ENCODE measurements around the gene OR6S1. TPM values are rescaled to one million over a fixed set of nuclear protein-coding genes. Genes with fewer than 3 reads are reported as not detected.

The OR6S1 gene
- total and polyA plus RNA-seq, 10 of the 15 experiments (the other 5 are each of a cell fraction or from before 2014, with no cell fraction given): 0.22 to 0.67 (median 0.43) TPM; not detected in 4

- TF ChIP-seq ETV6 (conservative IDR thresholded peaks at IDR 0.05 in 1 of 2, IDR thresholded peaks at IDR 0.05 in 1 of 2; ENCODE audit: borderline replicate concordance in 1 of 2, low read depth in 1 of 2) (peak in 1 of 2 experiments; percentile 13; a peak in 1 of 4 replicates), SRF (IDR thresholded peaks at IDR 0.05; ENCODE audit: low read depth in 2 of 2, low read length in 2 of 2) (no peak)
Measured at GRCh38 chr14:20671597-20672283, 30.2 kb upstream of the OR6S1 start (continued).

DNA sequence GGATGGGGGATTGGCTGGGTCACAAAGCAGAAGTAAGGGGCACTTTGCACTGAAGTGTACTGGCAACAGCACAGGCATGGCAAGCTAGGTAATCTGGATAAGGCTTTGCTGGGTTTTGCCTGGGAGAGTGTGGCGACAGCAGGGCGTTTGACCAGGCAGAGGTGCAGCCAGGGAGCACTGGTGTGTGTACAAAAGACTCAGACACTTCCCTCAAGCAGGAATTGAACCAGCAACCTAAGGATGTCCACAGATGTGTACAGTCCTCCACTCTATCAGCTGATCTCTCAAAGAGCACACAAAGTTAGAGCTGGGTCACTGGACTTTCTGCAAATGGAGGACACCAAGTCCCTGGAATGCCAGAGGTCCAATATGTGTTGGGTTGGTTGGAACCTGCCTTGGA is 27.5 kb upstream of the OR6S1 start:
- Histone ChIP-seq H2AFZ (ENCODE audit: control insufficient read depth, low read depth, low read length) (peak overlapping the region; percentile 74), H4K20me1 (ENCODE audit: control insufficient read depth, insufficient read depth) (no peaks in the 10 kb centered on the region), H3K36me3 (ENCODE audit: control insufficient read depth in 2 of 2, insufficient read depth in 2 of 2, low read length in 1 of 2) (no peaks in the 10 kb centered on the region), H3K79me2 (ENCODE audit: control insufficient read depth, insufficient read depth, low read length) (peaks cover 17% of the 10 kb centered on the region), H3K4me3 (peak overlapping the region; percentile 22; the same call in 1 of the 2 replicates), H3K9me3 (replicated peaks; ENCODE audit: control insufficient read depth, insufficient read depth, low read length) (no peaks in the 10 kb centered on the region), H3K27ac (ENCODE audit: control insufficient read depth, insufficient read depth) (peak overlapping the region; percentile 96), H3K27me3 (replicated peaks in 1 of 2; ENCODE audit: control insufficient read depth in 2 of 2, insufficient read depth in 2 of 2, low read length in 1 of 2) (no peaks in the 10 kb centered on the region), H3K9ac (ENCODE audit: control insufficient read depth, insufficient read depth, low read length) (peak overlapping the region; percentile 43), H3K4me1 (ENCODE audit: control insufficient read depth, insufficient read depth, low read length) (peaks cover 31% of the 10 kb centered on the region), H3K4me2 (ENCODE audit: control insufficient read depth, insufficient read depth) (peak overlapping the region; percentile 87)
- DNase-seq (ENCODE audit: low read depth, low spot score) (no peak), FAIRE-seq (no peak), ATAC-seq (no peak)
- ChIA-PET RAD21 (ENCODE audit: unreplicated experiment) (interaction anchor here (0.9 to 7.6 kb wide), 4 partner anchors 8 to 59 kb away, joined by 3 to 75 read pairs (median 8); partner anchors contain the start of gene RNASE4), CTCF (interaction anchor here (1.2 to 4.4 kb wide), 4 partner anchors 13 to 56 kb away, joined by 3 to 58 read pairs (median 8); partner anchors contain the start of gene RNASE4), SMC1A (ENCODE audit: uncharacterized antibody, unreplicated experiment) (interaction anchor here (0.8 to 5.1 kb wide), 7 partner anchors 8 to 59 kb away, joined by 3 to 106 read pairs (median 4); partner anchors contain the start of gene RNASE4), POLR2A (interaction anchor here (1.6 to 5.5 kb wide), 2 partner anchors 9 to 13 kb away, joined by 7 to 69 read pairs; partner anchors contain the start of gene RNASE4)
- in situ Hi-C loops (cut with MboI) (no loop called here), intact Hi-C loops (cut with micrococcal nuclease; ENCODE audit: unreplicated experiment) (loop anchor here (5.0 kb wide), 1 partner anchor 327 kb away; the partner anchor contains the start of gene PARP2)
- TF ChIP-seq PML (IDR thresholded peaks at IDR 0.05; ENCODE audit: low read length) (no peak), POLR2A (IDR thresholded peaks at IDR 0.05; ENCODE audit: low read depth, low read length) (no peak), NRF1 (conservative IDR thresholded peaks at IDR 0.05; ENCODE audit: low read depth, low read length) (no peak), SKIL (IDR thresholded peaks at IDR 0.05; ENCODE audit: low read depth, poor library complexity, severe bottlenecking) (no peak), NR2C1 (IDR thresholded peaks at IDR 0.05) (no peak), IRF5 (IDR thresholded peaks at IDR 0.05; ENCODE audit: borderline replicate concordance) (no peak), CHD1 (IDR thresholded peaks at IDR 0.05; ENCODE audit: low read depth, low read length) (no peak), MAX (IDR thresholded peaks at IDR 0.05; ENCODE audit: low read depth, low read length) (no peak), BCLAF1 (IDR thresholded peaks at IDR 0.05) (no peak), SRF (IDR thresholded peaks at IDR 0.05; ENCODE audit: low read depth in 2 of 2, low read length in 2 of 2) (no peak), SMC3 (IDR thresholded peaks at IDR 0.05; ENCODE audit: borderline replicate concordance, low read length) (no peak)
- 78% methylated on average over 2 of the region's 2 CpGs for WGBS (ENCODE audit: insufficient coverage, insufficient replicate concordance, low lambda C conversion rate, missing lambda C conversion rate)
- BruUV-seq (replicated peaks): no TSS peak

Data from GM12878 (cell line).